ENCODE results near the gene CARD10. TPM values are rescaled to one million over a fixed set of nuclear protein-coding genes. Genes with fewer than 3 reads are reported as not detected.
A peak's percentile ranks its signal among the peaks of the same experiment; 100 is the strongest.

The CARD10 gene
- total and polyA plus RNA-seq, 2 of the 13 experiments (the other 11 are each of a cell fraction or from before 2014, with no cell fraction given), result 35.2 to 55.8 TPM

- TF ChIP-seq REST (IDR thresholded peaks at IDR 0.05; ENCODE audit: borderline replicate concordance in 1 of 2, low read depth in 1 of 2, low read length in 2 of 2) (peak in 1 of 2 experiments; percentile 15; a peak in 1 of 4 replicates), ZNF407 (CRISPR knock-in tag; IDR thresholded peaks at IDR 0.05; ENCODE audit: not compliant biosample characterization) (peak; percentile 75), ATF6 (CRISPR knock-in tag; conservative IDR thresholded peaks at IDR 0.05) (no peak), TBX2 (CRISPR knock-in tag; IDR thresholded peaks at IDR 0.05; ENCODE audit: borderline replicate concordance) (peak; percentile 100), ZNF782 (CRISPR knock-in tag; IDR thresholded peaks at IDR 0.05; ENCODE audit: borderline replicate concordance) (peak; percentile 95), NFRKB (IDR thresholded peaks at IDR 0.05) (no peak), ZNF503 (CRISPR knock-in tag; IDR thresholded peaks at IDR 0.05) (peak; percentile 95), NCOR1 (IDR thresholded peaks at IDR 0.05; ENCODE audit: borderline replicate concordance, low read length) (peak; percentile 88), ZNF362 (CRISPR knock-in tag; IDR thresholded peaks at IDR 0.05; ENCODE audit: borderline replicate concordance) (0 out of 2 replicates have a peak, but pooled peaks have one; percentile 49)
These were observed 17.4 kb downstream of the CARD10 start (continued) for GRCh38 chr22:37501610-37502341.

Measured in HepG2 (cell line).